Neuronal stem cell (in vitro differentiated cells): Measurements from ENCODE around the gene TMEM164. TPM values are rescaled to one million over a fixed set of nuclear protein-coding genes. Genes with fewer than 3 reads are reported as not detected.

Source experiments
- DNase-seq: peaks from one replicate; pipeline ENCODE4 v3.0.0-alpha.2; 2013; ENCODE audit warnings: low spot score
- H2AFZ ChIP-seq: one replicate; pipeline ENCODE4 v1.6.1; 2013; ENCODE audit warnings: mild to moderate bottlenecking, low read length, inconsistent platforms
- H2AK5ac ChIP-seq: 2 replicates; pipeline ENCODE4 v1.6.1; 2013; ENCODE audit warnings: low read depth, mild to moderate bottlenecking, inconsistent platforms, low read length, moderate library complexity, mixed read lengths
- H2BK120ac ChIP-seq: 2 replicates; pipeline ENCODE4 v1.6.1; 2013; ENCODE audit warnings: low read depth, mild to moderate bottlenecking, inconsistent platforms, low read length, moderate library complexity, mixed read lengths
- H2BK12ac ChIP-seq: one replicate; pipeline ENCODE4 v1.6.1; 2013; ENCODE audit warnings: low read length, inconsistent platforms
- H2BK15ac ChIP-seq: 2 replicates; pipeline ENCODE4 v1.6.1; 2013; ENCODE audit warnings: mild to moderate bottlenecking, low read length, inconsistent platforms, mixed read lengths
- H2BK5ac ChIP-seq: one replicate; pipeline ENCODE4 v1.6.1; 2013; ENCODE audit warnings: inconsistent platforms, mild to moderate bottlenecking, low read length, moderate library complexity
- H3K14ac ChIP-seq: one replicate; pipeline ENCODE4 v1.6.1; 2013; ENCODE audit warnings: low read length, inconsistent platforms
- H3K18ac ChIP-seq: 2 replicates; pipeline ENCODE4 v1.6.1; 2013; ENCODE audit warnings: low read length, inconsistent platforms
- H3K23ac ChIP-seq: 2 replicates; pipeline ENCODE4 v1.6.1; 2013; ENCODE audit warnings: low read depth, mild to moderate bottlenecking, mixed read lengths, low read length, inconsistent platforms; ENCODE audit not compliant: poor library complexity
- H3K27ac ChIP-seq: replicated peaks from 3 replicates; pipeline ENCODE4 v1.5.1; 2013; ENCODE audit warnings: low read length, inconsistent platforms
- H3K27me3 ChIP-seq, 3 experiments: 2 replicates each; pipeline ENCODE4 v1.6.1; 2013; ENCODE audit warnings: low read length in 3 of 3, mild to moderate bottlenecking in 2 of 3, inconsistent platforms in 1 of 3, low read depth in 1 of 3, mixed read lengths in 1 of 3, moderate library complexity in 1 of 3; ENCODE audit not compliant: control insufficient read depth in 3 of 3, insufficient read depth in 3 of 3
- H3K36me3 ChIP-seq, 2 donors: replicated peaks in 1 of 2; 2 replicates each; pipeline ENCODE4 v1.6.1; 2013; ENCODE audit warnings: low read length in 2 of 2; ENCODE audit not compliant: control insufficient read depth in 2 of 2, insufficient read depth in 2 of 2
- H3K4ac ChIP-seq: 2 replicates; pipeline ENCODE4 v1.6.1; 2013; ENCODE audit warnings: inconsistent platforms, mild to moderate bottlenecking, low read length, moderate library complexity
- H3K4me1 ChIP-seq, 2 donors: 1 replicate in 1 of 2; 2 replicates in 1 of 2; pipeline ENCODE4 v1.6.1; 2013; ENCODE audit warnings: low read length in 2 of 2, low read depth in 1 of 2; ENCODE audit not compliant: control insufficient read depth in 2 of 2, insufficient read depth in 1 of 2
- H3K4me2 ChIP-seq: one replicate; pipeline ENCODE4 v1.6.1; 2013; ENCODE audit warnings: mild to moderate bottlenecking, low read length, inconsistent platforms; ENCODE audit not compliant: insufficient read depth, poor library complexity, severe bottlenecking
- H3K4me3 ChIP-seq, 2 donors: 2 replicates each; pipeline ENCODE4 v1.5.1; 2013; ENCODE audit warnings: low read length in 2 of 2, mild to moderate bottlenecking in 2 of 2, inconsistent platforms in 1 of 2, moderate library complexity in 1 of 2
- H3K79me1 ChIP-seq: one replicate; pipeline ENCODE4 v1.6.1; 2013; ENCODE audit warnings: low read depth, mild to moderate bottlenecking, inconsistent platforms, low read length, moderate library complexity
- H3K9ac ChIP-seq: one replicate; pipeline ENCODE4 v1.6.1; 2013; ENCODE audit warnings: mild to moderate bottlenecking, low read depth, low read length, inconsistent platforms; ENCODE audit not compliant: poor library complexity
- H3K9me3 ChIP-seq, 2 donors: replicated peaks in 1 of 2; 2 replicates each; pipeline versions ENCODE3 to v1.6.1; 2013; ENCODE audit warnings: low read length in 2 of 2, mild to moderate bottlenecking in 2 of 2, inconsistent platforms in 1 of 2, low read depth in 1 of 2, mixed read lengths in 1 of 2, moderate library complexity in 1 of 2; ENCODE audit not compliant: control insufficient read depth in 2 of 2, insufficient read depth in 1 of 2
- H4K8ac ChIP-seq: one replicate; pipeline ENCODE4 v1.6.1; 2013; ENCODE audit warnings: low read depth, mild to moderate bottlenecking, inconsistent platforms, low read length, moderate library complexity
- H4K91ac ChIP-seq: one replicate; pipeline ENCODE4 v1.6.1; 2013; ENCODE audit warnings: low read length, low read depth, mild to moderate bottlenecking, inconsistent platforms; ENCODE audit not compliant: poor library complexity
- WGBS, 2 donors: extraction: QIAGEN DNeasy Blood & Tissue Kit; methylation state at CpG; one replicate each; pipeline ENCODE4 v1.1.7; 2013; ENCODE audit warnings: missing lambda C conversion rate in 2 of 2, mixed read lengths in 1 of 2; ENCODE audit not compliant: insufficient read length in 2 of 2, insufficient replicate concordance in 1 of 2; ENCODE audit errors: extremely low coverage in 2 of 2; 5-methylcytosine and 5-hydroxymethylcytosine counted together
- small RNA-seq: library from polyadenylated mRNA; stranded (forward); fragments of <200 nt; extraction: miRNeasy Mini kit (QIAGEN cat#:217004); gene quantifications from one replicate; pipeline ENCODE3, GENCODE V24; 2013; ENCODE audit not compliant: insufficient read depth

TMEM164 gene

DNA sequence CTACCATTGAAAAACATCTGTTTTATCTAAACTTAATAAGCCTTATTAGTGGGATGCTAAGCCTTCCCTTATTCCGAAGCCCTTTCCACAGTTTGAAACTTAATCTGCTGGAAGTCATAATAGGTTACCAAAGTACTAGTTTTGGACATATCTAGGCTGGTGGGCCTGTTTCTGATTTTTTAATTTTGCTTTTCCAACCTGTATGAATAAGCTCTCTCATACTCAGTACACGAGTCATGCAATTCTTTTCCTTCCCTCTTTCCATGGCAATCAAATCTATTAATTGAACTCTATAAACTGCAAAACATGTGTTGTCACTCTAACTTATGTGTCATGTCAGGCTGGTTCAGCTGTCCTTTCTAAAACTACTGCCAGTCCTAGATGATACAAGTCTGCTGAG, 224.0 kb downstream of the TMEM164 start:
- H3K36me3 ChIP-seq: no peaks in the 10 kb centered on the region
- no peak overlapping the region for H2BK12ac ChIP-seq
- no peak overlapping the region for H4K91ac ChIP-seq
- H3K4me2 ChIP-seq: no peak overlapping the region
- no peak overlapping the region for H3K27ac ChIP-seq
- no peaks in the 10 kb centered on the region for H3K9me3 ChIP-seq
- no CpG with 5 or more reads among the region's 2 CpGs for WGBS, 2 donors
- no peaks in the 10 kb centered on the region for H3K27me3 ChIP-seq
- no peak overlapping the region for H4K8ac ChIP-seq
- no peak overlapping the region for H3K9ac ChIP-seq
- no peak overlapping the region for H3K18ac ChIP-seq
- no peak overlapping the region for H2BK120ac ChIP-seq
- no peak overlapping the region for H3K14ac ChIP-seq
- H3K4ac ChIP-seq: no peak overlapping the region
- DNase-seq: no peak
- H3K4me3 ChIP-seq: no peak overlapping the region
- H3K79me1 ChIP-seq: no peaks in the 10 kb centered on the region
- H2BK5ac ChIP-seq: no peak overlapping the region
- H2BK15ac ChIP-seq: no peak overlapping the region
- H2AK5ac ChIP-seq: no peak overlapping the region
- H3K4me1 ChIP-seq: no peaks in the 10 kb centered on the region
- no peak overlapping the region for H3K23ac ChIP-seq
- no peak overlapping the region for H2AFZ ChIP-seq

Small RNA genes lying within 50 kb of the gene (small RNA-seq; reads per million reads assigned to genes)
- not detected for gene MIR3978
- gene MIR652: 257 reads per million, percentile 98 among the genes with 10 or more reads in this experiment
- not detected for gene SNORD96B
